Hepatocyte (in vitro differentiated cells): ENCODE data around the gene NDST4. TPM values are rescaled to one million over a fixed set of nuclear protein-coding genes. Genes with fewer than 3 reads are reported as not detected.

Source experiments
- DNase-seq: peaks from one replicate; pipeline ENCODE4 v3.0.0-alpha.2; 2016; ENCODE audit warnings: low spot score
- H2AFZ ChIP-seq: fragments of 200-600 bp; sonication (generic); 2 replicates; pipeline ENCODE4 v1.6.0; 2016; ENCODE audit warnings: antibody characterized with exemption, mild to moderate bottlenecking
- H3K27ac ChIP-seq: fragments of 200-600 bp; sonication (generic); 2 replicates; pipeline ENCODE4 v1.5.1; 2016; ENCODE audit warnings: mild to moderate bottlenecking
- H3K27me3 ChIP-seq: fragments of 200-600 bp; sonication (generic); 2 replicates; pipeline ENCODE4 v1.6.1; 2016
- H3K36me3 ChIP-seq: fragments of 200-600 bp; sonication (generic); replicated peaks from 2 replicates; pipeline ENCODE4 v1.5.1; 2016; ENCODE audit warnings: low read depth; ENCODE audit not compliant: insufficient read depth
- H3K4me1 ChIP-seq: fragments of 200-600 bp; sonication (generic); 2 replicates; pipeline ENCODE4 v1.5.1; 2016; ENCODE audit warnings: mild to moderate bottlenecking, moderate library complexity; ENCODE audit not compliant: insufficient read depth
- H3K4me2 ChIP-seq: fragments of 200-600 bp; sonication (generic); 2 replicates; pipeline ENCODE4 v1.6.0; 2016
- H3K4me3 ChIP-seq: fragments of 200-600 bp; sonication (generic); 2 replicates; pipeline ENCODE4 v1.5.1; 2016; ENCODE audit warnings: mild to moderate bottlenecking
- H3K79me2 ChIP-seq: fragments of 200-600 bp; sonication (generic); 2 replicates; pipeline ENCODE4 v1.6.0; 2017; ENCODE audit warnings: mild to moderate bottlenecking
- H3K9me2 ChIP-seq: fragments of 200-600 bp; sonication (generic); replicated peaks from 2 replicates; pipeline ENCODE4 v1.6.0; 2017; ENCODE audit warnings: mild to moderate bottlenecking; ENCODE audit not compliant: insufficient read depth
- H3K9me3 ChIP-seq: fragments of 200-600 bp; sonication (generic); 2 replicates; pipeline ENCODE4 v1.5.1; 2016; ENCODE audit warnings: low read depth, mild to moderate bottlenecking
- H4K20me1 ChIP-seq: fragments of 200-600 bp; sonication (generic); 2 replicates; pipeline ENCODE4 v1.6.0; 2016; ENCODE audit warnings: mild to moderate bottlenecking; ENCODE audit not compliant: insufficient read depth, poor library complexity, severe bottlenecking
- EZH2 ChIP-seq: fragments of 200-600 bp; sonication (generic); IDR thresholded peaks from 2 replicates; pipeline ENCODE4 v1.6.1; 2016; ENCODE audit warnings: antibody characterized with exemption, mild to moderate bottlenecking, borderline replicate concordance
- EZH2phosphoT487 ChIP-seq: fragments of 200-600 bp; sonication (generic); IDR thresholded peaks from one replicate; pipeline ENCODE4 v1.6.1; 2018; ENCODE audit warnings: antibody characterized with exemption, mild to moderate bottlenecking, low read depth, moderate library complexity; ENCODE audit not compliant: unreplicated experiment, severe bottlenecking
- WGBS: methylation state at CpG from one replicate; pipeline ENCODE4 v1.1.6; 2016; ENCODE audit warnings: low lambda C conversion rate; ENCODE audit errors: missing lambda C conversion rate; 5-methylcytosine and 5-hydroxymethylcytosine counted together
- polyA plus RNA-seq: library from polyadenylated mRNA; unstranded; fragments of >200 nt; fragmentation: Nextera tagmentation; extraction: Ambion mirVana; gene quantifications from 2 replicates; pipeline ENCODE4 v1.2.1, GENCODE V29; 2016
- total RNA-seq: library from RNA; depleted of rRNA; stranded (reverse); fragments of >200 nt; gene quantifications from 2 replicates; pipeline ENCODE4 v1.2.3, GENCODE V29; 2014
- TF ChIP-seq, protein P1 (sequence below): fragments of 200-600 bp; sonication (generic); IDR thresholded peaks from 2 replicates; pipeline ENCODE4 v1.5.1; 2016; ENCODE audit warnings: antibody characterized with exemption, mild to moderate bottlenecking; ENCODE audit not compliant: poor library complexity

NDST4 gene
- total and polyA plus RNA-seq, 2 experiments from 2014 or later, result 0.37 TPM; not detected in 1

DNA sequence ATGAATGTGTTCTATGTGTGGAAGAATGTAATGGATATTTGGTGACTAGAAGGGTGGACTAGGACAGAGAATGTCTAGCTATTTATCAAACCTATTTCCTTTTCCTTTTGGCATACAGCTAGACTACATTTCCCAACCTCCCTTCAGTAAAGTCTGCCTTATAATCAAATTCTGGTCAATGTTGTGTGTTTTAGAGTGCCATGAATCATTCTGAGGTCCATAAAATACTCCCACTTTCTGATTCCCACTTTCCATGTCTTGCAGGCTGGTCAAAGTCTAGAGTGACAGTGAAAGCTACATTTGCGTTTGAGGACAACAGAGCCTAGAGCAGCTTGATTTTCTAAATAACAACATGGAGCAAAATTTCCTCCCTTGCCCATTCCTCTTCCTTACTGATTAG is 297.7 kb downstream of the NDST4 start:
- Histone ChIP-seq H3K4me1 (no peaks in the 10 kb centered on the region), H3K79me2 (no peaks in the 10 kb centered on the region), H2AFZ (no peak overlapping the region), H3K9me3 (no peaks in the 10 kb centered on the region), H3K9me2 (no peaks in the 10 kb centered on the region), H3K27me3 (no peaks in the 10 kb centered on the region), H3K4me2 (no peak overlapping the region), H3K4me3 (no peak overlapping the region), H4K20me1 (no peaks in the 10 kb centered on the region), H3K36me3 (no peaks in the 10 kb centered on the region), H3K27ac (no peak overlapping the region)
- DNase-seq, result peak; percentile 5
- TF ChIP-seq, protein P1, sequence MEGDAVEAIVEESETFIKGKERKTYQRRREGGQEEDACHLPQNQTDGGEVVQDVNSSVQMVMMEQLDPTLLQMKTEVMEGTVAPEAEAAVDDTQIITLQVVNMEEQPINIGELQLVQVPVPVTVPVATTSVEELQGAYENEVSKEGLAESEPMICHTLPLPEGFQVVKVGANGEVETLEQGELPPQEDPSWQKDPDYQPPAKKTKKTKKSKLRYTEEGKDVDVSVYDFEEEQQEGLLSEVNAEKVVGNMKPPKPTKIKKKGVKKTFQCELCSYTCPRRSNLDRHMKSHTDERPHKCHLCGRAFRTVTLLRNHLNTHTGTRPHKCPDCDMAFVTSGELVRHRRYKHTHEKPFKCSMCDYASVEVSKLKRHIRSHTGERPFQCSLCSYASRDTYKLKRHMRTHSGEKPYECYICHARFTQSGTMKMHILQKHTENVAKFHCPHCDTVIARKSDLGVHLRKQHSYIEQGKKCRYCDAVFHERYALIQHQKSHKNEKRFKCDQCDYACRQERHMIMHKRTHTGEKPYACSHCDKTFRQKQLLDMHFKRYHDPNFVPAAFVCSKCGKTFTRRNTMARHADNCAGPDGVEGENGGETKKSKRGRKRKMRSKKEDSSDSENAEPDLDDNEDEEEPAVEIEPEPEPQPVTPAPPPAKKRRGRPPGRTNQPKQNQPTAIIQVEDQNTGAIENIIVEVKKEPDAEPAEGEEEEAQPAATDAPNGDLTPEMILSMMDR, result no peak
- TF ChIP-seq EZH2 (no peak), EZH2phosphoT487 (no peak)
- 78% methylated on average over 1 of the region's 1 CpG for WGBS

DNA sequence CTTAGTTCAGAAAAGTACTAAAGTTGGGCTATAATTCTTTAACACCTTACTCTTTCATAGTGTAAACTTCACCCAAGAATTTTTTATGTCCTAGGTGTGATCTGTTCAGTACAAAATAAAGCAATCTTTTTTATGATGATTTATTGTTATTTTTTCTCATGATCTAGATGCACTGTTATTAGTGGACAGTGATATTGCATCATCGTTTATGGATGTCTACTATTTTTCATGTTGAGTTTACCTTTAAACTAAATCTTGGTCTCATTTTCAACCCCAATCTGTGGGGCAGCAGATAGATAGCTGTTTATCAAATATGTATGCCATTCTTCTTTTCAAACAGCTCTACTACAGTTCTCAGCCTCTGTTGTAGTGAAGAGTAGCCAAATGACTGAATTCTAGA is 299.5 kb downstream of the NDST4 start:
- DNase-seq, result no peak
- no peaks in the 10 kb centered on the region for H4K20me1 ChIP-seq
- no peaks in the 10 kb centered on the region for H3K27me3 ChIP-seq
- H3K9me2 ChIP-seq, result no peaks in the 10 kb centered on the region
- TF ChIP-seq EZH2phosphoT487 (no peak), EZH2 (no peak)
- TF ChIP-seq, protein P1, result no peak
- no peak overlapping the region for H3K27ac ChIP-seq
- H2AFZ ChIP-seq, result no peak overlapping the region
- H3K4me3 ChIP-seq, result no peak overlapping the region
- no peak overlapping the region for H3K4me2 ChIP-seq
- no peaks in the 10 kb centered on the region for H3K4me1 ChIP-seq
- 90% methylated on average over 1 of the region's 1 CpG for WGBS
- no peaks in the 10 kb centered on the region for H3K79me2 ChIP-seq
- no peaks in the 10 kb centered on the region for H3K9me3 ChIP-seq
- no peaks in the 10 kb centered on the region for H3K36me3 ChIP-seq

DNA sequence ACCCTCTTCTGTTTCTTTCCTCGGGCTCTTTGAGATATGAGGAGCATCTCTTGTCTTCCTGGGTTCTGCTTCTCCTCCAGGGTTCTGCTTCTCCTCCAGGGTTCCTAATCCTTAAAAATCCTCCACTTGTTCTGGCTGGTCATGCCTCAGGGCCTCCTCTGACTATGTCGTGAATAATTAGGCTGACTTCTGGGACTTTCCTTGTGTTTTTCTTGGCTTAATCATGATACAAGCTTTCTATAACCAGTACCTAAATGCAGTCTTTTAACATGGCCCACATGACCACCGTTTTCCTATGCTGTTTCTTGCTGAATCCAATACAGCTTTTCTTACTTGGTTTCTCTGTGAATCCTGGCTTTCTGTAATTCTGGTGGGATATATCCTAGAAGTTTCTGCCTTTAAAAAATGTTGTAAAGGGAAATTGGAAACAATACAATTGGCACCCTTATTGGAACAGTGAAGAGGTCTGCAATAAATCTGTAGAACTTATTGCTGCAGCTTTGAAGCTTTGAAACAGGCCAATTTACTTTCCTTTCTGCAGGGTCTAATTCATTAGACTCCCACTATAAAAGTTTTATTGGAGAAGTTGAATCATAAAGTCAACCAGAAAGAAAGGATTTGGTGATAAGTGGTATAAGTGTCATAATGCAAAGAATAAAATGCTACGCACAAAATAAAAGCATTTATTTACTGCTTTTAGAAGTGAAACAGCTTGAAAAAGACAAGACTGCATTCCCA is 301.7 kb downstream of the NDST4 start:
- Histone ChIP-seq H3K9me2 (no peaks in the 10 kb centered on the region), H3K79me2 (no peaks in the 10 kb centered on the region), H2AFZ (no peak overlapping the region), H3K36me3 (no peaks in the 10 kb centered on the region), H3K27ac (no peak overlapping the region), H3K27me3 (no peaks in the 10 kb centered on the region), H4K20me1 (no peaks in the 10 kb centered on the region), H3K4me1 (no peaks in the 10 kb centered on the region), H3K4me3 (no peak overlapping the region), H3K9me3 (no peaks in the 10 kb centered on the region), H3K4me2 (no peak overlapping the region)
- TF ChIP-seq EZH2phosphoT487, result no peak
- TF ChIP-seq EZH2, result no peak
- TF ChIP-seq, protein P1, result no peak
- DNase-seq, result no peak
- 68% methylated on average over 4 of the region's 4 CpGs for WGBS
